Upper lobe of right lung (tissue), 1 donor: ENCODE results near the gene ELMOD1. TPM values are rescaled to one million over a fixed set of nuclear protein-coding genes. Genes with fewer than 3 reads are reported as not detected.

Experiments used
- ATAC-seq: fragments of 200-7000 bp; cut with Tn5 transposase; one replicate; pipeline ENCODE4 v1.9.1; 2020; ENCODE audit warnings: mild to moderate bottlenecking, moderate library complexity
- DNase-seq: peaks from one replicate; pipeline ENCODE4 v3.0.0-alpha.2; 2020
- H3K27ac ChIP-seq: fragments of 200-600 bp; one replicate; pipeline ENCODE4 v1.8.0; 2022
- H3K27me3 ChIP-seq: fragments of 200-600 bp; one replicate; pipeline ENCODE4 v1.8.0; 2022; ENCODE audit warnings: mild to moderate bottlenecking
- H3K36me3 ChIP-seq: fragments of 200-600 bp; one replicate; pipeline ENCODE4 v1.8.0; 2022
- H3K4me1 ChIP-seq: fragments of 200-600 bp; one replicate; pipeline ENCODE4 v1.8.0; 2022
- H3K4me3 ChIP-seq: fragments of 200-600 bp; one replicate; pipeline ENCODE4 v1.8.0; 2022; ENCODE audit warnings: mild to moderate bottlenecking
- H3K9me3 ChIP-seq: fragments of 200-600 bp; one replicate; pipeline ENCODE4 v1.8.0; 2022
- CTCF ChIP-seq: fragments of 200-600 bp; IDR thresholded peaks from one replicate; pipeline ENCODE4 v1.8.0; 2022; ENCODE audit warnings: antibody characterized with exemption
- intact Hi-C: fragments of 100-400 bp; cut with DNase I; formaldehyde crosslinking; loops from one replicate; pipeline ENCODE4 v1.11.0; 2022
- total RNA-seq: library from RNA; stranded (reverse); fragmentation: NEBNext Ultra II Directional; extraction: Animal tissue kit (Norgen Biotek cat#: 25700); gene quantifications from one replicate; pipeline ENCODE4 v1.2.1, GENCODE V29; 2021
- donor health status: DM: no; HTN: yes; CAD: no; lungs with severe emphysema.

Gene ELMOD1
- total RNA-seq, 1 donor from 2014 or later, result 2.8 TPM

GRCh38 chr11:107612445-107612844 is 21.5 kb downstream of the ELMOD1 start:
- no peaks in the 10 kb centered on the region for H3K36me3 ChIP-seq
- H3K27me3 ChIP-seq, result peaks cover 9% of the 10 kb centered on the region
- ATAC-seq (no peak), DNase-seq (no peak)
- no peak overlapping the region for H3K27ac ChIP-seq
- intact Hi-C loops, result no loop called here
- no peak overlapping the region for H3K4me3 ChIP-seq
- no peaks in the 10 kb centered on the region for H3K9me3 ChIP-seq
- no peak for TF ChIP-seq CTCF
- H3K4me1 ChIP-seq, result no peaks in the 10 kb centered on the region

- H3K27ac ChIP-seq, result no peak overlapping the region
- H3K27me3 ChIP-seq, result no peaks in the 10 kb centered on the region
- no peaks in the 10 kb centered on the region for H3K4me1 ChIP-seq
- H3K4me3 ChIP-seq, result no peak overlapping the region
- intact Hi-C loops, result no loop called here
- TF ChIP-seq CTCF, result no peak
- DNase-seq (no peak), ATAC-seq (no peak)
- H3K9me3 ChIP-seq, result no peaks in the 10 kb centered on the region
- no peaks in the 10 kb centered on the region for H3K36me3 ChIP-seq
Observed at GRCh38 chr11:107619926-107620325, 29.0 kb downstream of the ELMOD1 start.

- ATAC-seq, result no peak
- Histone ChIP-seq H3K4me1 (no peaks in the 10 kb centered on the region), H3K27me3 (no peaks in the 10 kb centered on the region), H3K36me3 (no peaks in the 10 kb centered on the region), H3K4me3 (no peak overlapping the region), H3K27ac (no peak overlapping the region), H3K9me3 (no peaks in the 10 kb centered on the region)
- no peak for TF ChIP-seq CTCF
- intact Hi-C loops, result no loop called here
- no peak for DNase-seq
Observed at GRCh38 chr11:107621081-107621480, 30.1 kb downstream of the ELMOD1 start.

GRCh38 chr11:107623183-107623582 is 32.2 kb downstream of the ELMOD1 start:
- Histone ChIP-seq H3K27ac (no peak overlapping the region), H3K36me3 (no peaks in the 10 kb centered on the region), H3K4me3 (no peak overlapping the region), H3K9me3 (no peaks in the 10 kb centered on the region), H3K4me1 (no peaks in the 10 kb centered on the region), H3K27me3 (no peaks in the 10 kb centered on the region)
- TF ChIP-seq CTCF, result no peak
- intact Hi-C loops, result no loop called here
- DNase-seq, result no peak
- no peak for ATAC-seq

GRCh38 chr11:107624983-107625684 is 34.2 kb downstream of the ELMOD1 start:
- intact Hi-C loops, result no loop called here
- no peak overlapping the region for H3K27ac ChIP-seq
- H3K4me1 ChIP-seq, result no peaks in the 10 kb centered on the region
- ATAC-seq, result no peak
- H3K36me3 ChIP-seq, result no peaks in the 10 kb centered on the region
- peaks cover 4% of the 10 kb centered on the region for H3K27me3 ChIP-seq
- H3K9me3 ChIP-seq, result no peaks in the 10 kb centered on the region
- no peak for TF ChIP-seq CTCF
- DNase-seq, result no peak
- no peak overlapping the region for H3K4me3 ChIP-seq

GRCh38 chr11:107625685-107625989 is 34.7 kb downstream of the ELMOD1 start:
- intact Hi-C loops, result no loop called here
- no peak for TF ChIP-seq CTCF
- H3K36me3 ChIP-seq, result no peaks in the 10 kb centered on the region
- H3K27ac ChIP-seq, result no peak overlapping the region
- no peaks in the 10 kb centered on the region for H3K4me1 ChIP-seq
- DNase-seq (no peak), ATAC-seq (no peak)
- H3K4me3 ChIP-seq, result no peak overlapping the region
- no peaks in the 10 kb centered on the region for H3K9me3 ChIP-seq
- peaks cover 4% of the 10 kb centered on the region for H3K27me3 ChIP-seq
